Measurements from ENCODE around the gene UQCRHL.
"Not testable (repeated sequence)": the region's sequence is repeated elsewhere in the genome, so short reads cannot be mapped to it uniquely, and the experiment has no call there.

Gene UQCRHL

GRCh38 chr1:15848929-15849774, 41.7 kb upstream of the UQCRHL start:
- TF ChIP-seq CTCF (conservative IDR thresholded peaks at IDR 0.05; ENCODE audit: low read depth, low read length), result no peak
- peak overlapping the region; percentile 73 for H3K4me3 ChIP-seq (ENCODE audit: low read depth, low read length)
- peak; percentile 80 for DNase-seq (ENCODE audit: low read depth)

GRCh38 chr1:15848143-15848928, 40.9 kb upstream of the UQCRHL start:
- TF ChIP-seq CTCF (conservative IDR thresholded peaks at IDR 0.05; ENCODE audit: low read depth, low read length), result no peak
- no peak for DNase-seq (ENCODE audit: low read depth)
- peak overlapping the region; percentile 73 for H3K4me3 ChIP-seq (ENCODE audit: low read depth, low read length)

- peak overlapping the region; percentile 73 for H3K4me3 ChIP-seq (ENCODE audit: low read depth, low read length)
- DNase-seq (ENCODE audit: low read depth), result no peak
- no peak for TF ChIP-seq CTCF (conservative IDR thresholded peaks at IDR 0.05; ENCODE audit: low read depth, low read length)
Measured at GRCh38 chr1:15847893-15848142, 40.4 kb upstream of the UQCRHL start.

GRCh38 chr1:15847100-15847892, 39.8 kb upstream of the UQCRHL start, which contains the start of gene SPEN:
Gene SPEN (plus strand): TSS chr1:15847707. CDS start chr1:15848068, 361 bp downstream.
- no peak for TF ChIP-seq CTCF (conservative IDR thresholded peaks at IDR 0.05; ENCODE audit: low read depth, low read length)
- peak within 1 kb of the TSS; percentile 73 for H3K4me3 ChIP-seq (ENCODE audit: low read depth, low read length)
- DNase-seq (ENCODE audit: low read depth), result peak; percentile 97

GRCh38 chr1:15846056-15846455, 38.6 kb upstream of the UQCRHL start:
- not testable (repeated sequence) for DNase-seq (ENCODE audit: low read depth); H3K4me3 ChIP-seq (ENCODE audit: low read depth, low read length)

GRCh38 chr1:15843826-15844572, 36.5 kb upstream of the UQCRHL start:
- DNase-seq (ENCODE audit: low read depth), result no peak
- H3K4me3 ChIP-seq (ENCODE audit: low read depth, low read length), result no peak overlapping the region
- TF ChIP-seq CTCF (conservative IDR thresholded peaks at IDR 0.05; ENCODE audit: low read depth, low read length), result no peak
